ENCODE measurements around the gene MRPL45.

MRPL45 gene

DNA sequence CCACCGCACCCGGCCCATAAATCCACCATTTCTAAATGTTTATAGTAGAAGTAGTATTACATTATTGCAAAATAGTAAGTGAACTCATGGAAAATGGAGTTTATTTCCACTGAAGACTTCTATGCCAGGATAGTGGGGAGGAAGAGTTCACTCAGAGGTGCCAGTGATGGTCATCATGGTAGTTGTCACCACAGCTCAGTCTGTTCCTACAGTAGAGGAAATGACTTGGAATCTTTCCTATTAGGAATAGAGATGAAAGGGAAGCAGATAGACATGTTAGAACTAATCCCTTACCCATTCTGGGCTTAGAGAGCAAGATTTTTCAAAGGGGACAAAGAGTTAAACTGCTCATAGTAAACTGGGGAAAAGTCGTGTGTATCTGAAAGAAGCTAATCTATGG lies 20.1 kb downstream of the MRPL45 start:
- H3K4me3 ChIP-seq (ENCODE audit: low read depth, low read length) = no peak overlapping the region
- TF ChIP-seq, protein P1, sequence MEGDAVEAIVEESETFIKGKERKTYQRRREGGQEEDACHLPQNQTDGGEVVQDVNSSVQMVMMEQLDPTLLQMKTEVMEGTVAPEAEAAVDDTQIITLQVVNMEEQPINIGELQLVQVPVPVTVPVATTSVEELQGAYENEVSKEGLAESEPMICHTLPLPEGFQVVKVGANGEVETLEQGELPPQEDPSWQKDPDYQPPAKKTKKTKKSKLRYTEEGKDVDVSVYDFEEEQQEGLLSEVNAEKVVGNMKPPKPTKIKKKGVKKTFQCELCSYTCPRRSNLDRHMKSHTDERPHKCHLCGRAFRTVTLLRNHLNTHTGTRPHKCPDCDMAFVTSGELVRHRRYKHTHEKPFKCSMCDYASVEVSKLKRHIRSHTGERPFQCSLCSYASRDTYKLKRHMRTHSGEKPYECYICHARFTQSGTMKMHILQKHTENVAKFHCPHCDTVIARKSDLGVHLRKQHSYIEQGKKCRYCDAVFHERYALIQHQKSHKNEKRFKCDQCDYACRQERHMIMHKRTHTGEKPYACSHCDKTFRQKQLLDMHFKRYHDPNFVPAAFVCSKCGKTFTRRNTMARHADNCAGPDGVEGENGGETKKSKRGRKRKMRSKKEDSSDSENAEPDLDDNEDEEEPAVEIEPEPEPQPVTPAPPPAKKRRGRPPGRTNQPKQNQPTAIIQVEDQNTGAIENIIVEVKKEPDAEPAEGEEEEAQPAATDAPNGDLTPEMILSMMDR (IDR thresholded peaks at IDR 0.05; ENCODE audit: low read depth, low read length) = no peak

DNA sequence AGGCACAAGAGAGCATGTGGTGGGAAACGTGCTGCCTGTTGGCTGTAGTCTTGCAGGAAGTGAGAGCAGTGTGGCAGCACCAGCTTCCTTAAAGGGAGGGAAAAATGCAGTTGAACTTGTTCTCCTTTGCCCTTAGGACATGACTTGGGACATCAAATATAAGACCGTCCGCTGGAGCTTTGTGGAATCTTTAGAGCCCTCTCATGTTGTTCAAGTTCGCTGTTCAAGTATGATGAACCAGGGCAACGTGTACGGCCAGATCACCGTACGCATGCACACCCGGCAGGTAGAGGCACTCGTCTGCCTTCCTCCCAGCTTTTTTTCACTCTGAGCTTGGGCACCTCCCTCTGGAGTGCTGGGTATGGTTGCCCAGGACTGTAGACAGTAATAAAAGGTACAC lies 23.5 kb downstream of the MRPL45 start:
- TF ChIP-seq, protein P1 (IDR thresholded peaks at IDR 0.05; ENCODE audit: low read depth, low read length) = no peak
- no peak overlapping the region for H3K4me3 ChIP-seq (ENCODE audit: low read depth, low read length)

GRCh38 chr17:38322156-38322779 lies 25.3 kb downstream of the MRPL45 start:
- TF ChIP-seq, protein P1 (IDR thresholded peaks at IDR 0.05; ENCODE audit: low read depth, low read length) = peak; percentile 51
- H3K4me3 ChIP-seq (ENCODE audit: low read depth, low read length) = no peak overlapping the region

- TF ChIP-seq, protein P1 (IDR thresholded peaks at IDR 0.05; ENCODE audit: low read depth, low read length) = no peak
- no peak overlapping the region for H3K4me3 ChIP-seq (ENCODE audit: low read depth, low read length)
Measured at GRCh38 chr17:38322897-38323296, 25.9 kb downstream of the MRPL45 start.

DNA sequence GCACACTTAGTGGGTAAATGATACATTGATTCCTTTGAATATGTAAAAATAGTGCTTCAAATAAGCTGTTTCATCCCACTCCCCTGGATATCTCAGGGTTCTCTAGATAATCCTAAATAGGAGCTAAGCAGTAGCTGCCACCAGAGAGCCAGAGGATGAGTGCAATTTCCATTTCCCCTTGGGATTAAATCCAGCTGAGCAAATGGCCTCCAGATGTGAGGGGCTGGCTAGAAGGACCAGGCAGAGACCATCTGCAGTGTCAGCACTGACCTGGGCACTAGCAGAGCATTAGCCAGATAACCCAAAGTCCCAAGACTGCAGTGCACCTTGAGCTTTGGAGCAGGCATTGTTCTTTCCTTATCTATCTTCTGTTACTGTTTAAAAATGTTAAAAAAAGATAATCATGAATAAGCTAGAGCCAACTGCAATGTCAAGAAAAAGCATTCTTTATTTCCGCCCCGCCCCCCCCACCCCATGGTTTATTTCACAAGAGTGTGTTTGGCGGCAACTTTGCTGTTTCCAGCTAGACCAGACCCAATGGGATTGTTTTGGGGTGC lies 27.3 kb downstream of the MRPL45 start:
- no peak overlapping the region for H3K4me3 ChIP-seq (ENCODE audit: low read depth, low read length)
- TF ChIP-seq, protein P1 (IDR thresholded peaks at IDR 0.05; ENCODE audit: low read depth, low read length) = no peak

GRCh38 chr17:38324772-38325171 lies 27.8 kb downstream of the MRPL45 start:
- TF ChIP-seq, protein P1 (IDR thresholded peaks at IDR 0.05; ENCODE audit: low read depth, low read length) = no peak
- no peak overlapping the region for H3K4me3 ChIP-seq (ENCODE audit: low read depth, low read length)

- TF ChIP-seq, protein P1 (IDR thresholded peaks at IDR 0.05; ENCODE audit: low read depth, low read length) = no peak
- no peak overlapping the region for H3K4me3 ChIP-seq (ENCODE audit: low read depth, low read length)
Measured at GRCh38 chr17:38325221-38325851, 28.4 kb downstream of the MRPL45 start.
